Erythroblast (primary cell): ENCODE measurements around the gene IQCH.
"Not testable (repeated sequence)": the region's sequence is repeated elsewhere in the genome, so short reads cannot be mapped to it uniquely, and the experiment has no call there.

Experiments used
- DNase-seq, 2 experiments: peaks; one replicate each; lab custom pipeline; 2025; lab: John Stamatoyannopoulos, UW
- GATA1 ChIP-seq: IDR thresholded peaks from 2 replicates; pipeline ENCODE4 v1.6.1; 2011; ENCODE audit warnings: low read depth, mild to moderate bottlenecking, control low read depth, low read length, moderate library complexity
- POLR2A ChIP-seq: IDR thresholded peaks from 2 replicates; pipeline ENCODE4 v1.6.1; 2011; ENCODE audit warnings: mild to moderate bottlenecking, low read length

The IQCH gene

DNA sequence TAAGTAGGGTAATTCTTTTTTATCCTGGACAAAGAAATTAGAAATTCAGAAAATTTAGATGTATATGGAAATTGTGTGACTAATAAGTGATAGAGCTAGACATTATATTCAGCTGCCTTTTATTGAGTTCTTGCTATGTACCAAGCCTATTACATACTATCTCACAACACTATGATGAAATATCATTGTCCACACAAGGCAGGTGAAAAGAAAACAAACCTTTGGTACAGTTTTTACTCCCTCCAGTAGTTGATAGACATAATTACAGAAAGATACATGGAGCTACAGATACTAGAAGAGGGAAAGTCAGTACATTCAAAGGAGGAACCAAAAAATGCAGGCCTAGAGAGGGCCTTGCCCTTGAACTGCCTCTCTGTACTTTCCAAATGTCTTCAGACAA is 4.8 kb downstream of the IQCH start:
- TF ChIP-seq POLR2A, result no peak
- no peak for TF ChIP-seq GATA1
- no peak for DNase-seq

DNA sequence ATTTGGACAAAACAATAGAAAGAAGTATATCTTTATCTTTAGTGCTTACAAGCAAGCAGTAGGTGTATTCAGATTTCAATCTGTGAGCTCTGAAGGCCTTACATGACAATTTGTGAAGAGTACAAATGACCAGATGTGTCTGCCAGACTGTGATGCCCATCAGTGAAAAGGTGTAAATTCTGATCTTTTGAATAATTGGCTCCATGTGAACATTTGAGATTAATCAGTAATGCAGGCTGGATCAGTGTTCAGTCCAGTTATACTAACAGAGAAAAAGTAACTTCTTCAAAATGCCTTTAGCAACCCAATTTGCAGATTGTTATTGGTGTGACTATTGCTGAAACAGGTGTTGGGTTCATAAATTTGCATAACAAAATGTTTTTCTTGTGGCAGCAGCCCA is 5.2 kb downstream of the IQCH start:
- no peak for TF ChIP-seq GATA1
- TF ChIP-seq POLR2A, result no peak
- DNase-seq, result no peak

DNA sequence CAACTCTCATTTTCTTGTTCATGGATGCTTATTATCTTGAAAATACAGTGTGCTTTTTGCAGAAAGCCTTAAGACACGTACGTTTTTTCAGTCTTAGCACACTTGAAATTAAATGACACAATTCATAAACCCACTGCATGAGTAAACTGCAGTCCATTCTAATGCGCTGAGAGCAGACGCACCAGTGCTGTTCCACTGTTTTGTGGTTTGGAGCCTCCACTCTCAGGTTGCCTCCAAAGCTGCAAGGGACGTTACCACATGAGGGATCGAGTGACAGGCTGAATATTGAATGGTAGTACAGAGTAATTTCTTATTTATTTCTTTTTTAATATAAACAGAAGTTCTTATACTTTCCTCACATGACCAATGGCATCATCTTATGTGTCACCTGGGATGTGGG is 12.3 kb downstream of the IQCH start:
- TF ChIP-seq POLR2A (no peak), GATA1 (no peak)
- DNase-seq, result no peak

DNA sequence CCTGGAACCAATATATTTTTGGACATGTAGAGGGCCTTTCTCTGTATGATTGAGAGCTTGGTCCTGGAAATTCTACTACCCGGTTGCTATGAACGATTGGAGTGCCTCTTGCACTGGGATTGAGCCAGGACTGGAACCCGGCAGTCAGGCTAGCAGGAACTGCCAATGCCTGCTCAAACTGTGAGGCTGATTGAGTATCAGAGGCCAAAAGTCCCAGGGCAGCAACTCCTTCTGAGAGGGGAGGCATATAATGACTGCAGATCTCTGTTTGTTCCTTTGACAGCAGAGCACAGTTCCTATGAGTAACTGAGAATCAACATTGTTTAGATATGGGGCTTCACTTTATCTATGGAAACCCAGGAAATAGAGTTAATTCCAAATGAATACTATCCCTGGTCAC is 12.9 kb downstream of the IQCH start:
- no peak for DNase-seq
- TF ChIP-seq POLR2A (no peak), GATA1 (no peak)

DNA sequence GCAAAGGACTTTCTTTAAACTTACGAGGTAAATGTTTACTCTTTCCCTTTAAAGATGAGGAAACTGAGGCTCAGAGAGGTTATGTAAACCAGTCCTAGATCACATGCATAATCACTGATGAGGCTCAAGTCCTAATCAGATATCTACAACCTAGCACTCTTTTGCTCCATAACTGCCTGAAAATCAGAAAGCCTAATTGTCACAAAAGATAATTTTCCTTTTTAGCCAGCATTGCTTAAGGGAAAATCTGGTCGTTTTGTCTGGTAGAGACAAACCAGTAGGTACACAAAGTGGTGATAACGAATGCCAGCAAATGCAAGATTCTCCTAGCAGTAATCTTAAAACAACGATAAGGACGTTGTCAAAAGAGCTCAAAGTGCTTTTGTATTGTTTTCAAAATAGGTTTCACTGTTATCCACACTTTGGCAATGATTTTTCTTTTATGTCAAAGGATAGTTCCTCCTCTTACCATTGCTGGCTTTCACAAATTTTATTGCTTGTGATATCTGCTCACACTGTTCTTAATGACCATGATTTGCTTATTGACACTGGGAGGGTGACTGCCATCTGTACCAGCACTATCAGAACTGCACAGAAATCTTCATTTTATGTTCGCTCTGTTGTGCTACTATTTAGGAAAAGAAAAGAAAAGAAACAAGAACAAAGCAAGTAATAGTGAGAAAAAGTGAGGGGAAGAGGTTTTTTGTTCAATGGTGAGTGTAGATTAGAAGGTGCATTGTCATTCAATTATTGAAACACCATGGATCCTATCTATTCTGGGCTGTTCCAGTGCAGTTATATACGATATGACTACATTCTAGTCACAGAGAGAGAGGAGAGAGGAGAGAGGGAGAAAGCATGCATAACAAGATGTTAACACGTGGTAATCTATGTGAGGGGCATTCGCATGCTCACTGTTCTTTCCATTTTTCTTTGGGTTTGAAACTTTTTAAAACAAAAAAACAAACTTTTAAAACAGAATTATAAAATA is 13.7 kb downstream of the IQCH start:
- DNase-seq, result no peak
- TF ChIP-seq GATA1 (no peak), POLR2A (no peak)

DNA sequence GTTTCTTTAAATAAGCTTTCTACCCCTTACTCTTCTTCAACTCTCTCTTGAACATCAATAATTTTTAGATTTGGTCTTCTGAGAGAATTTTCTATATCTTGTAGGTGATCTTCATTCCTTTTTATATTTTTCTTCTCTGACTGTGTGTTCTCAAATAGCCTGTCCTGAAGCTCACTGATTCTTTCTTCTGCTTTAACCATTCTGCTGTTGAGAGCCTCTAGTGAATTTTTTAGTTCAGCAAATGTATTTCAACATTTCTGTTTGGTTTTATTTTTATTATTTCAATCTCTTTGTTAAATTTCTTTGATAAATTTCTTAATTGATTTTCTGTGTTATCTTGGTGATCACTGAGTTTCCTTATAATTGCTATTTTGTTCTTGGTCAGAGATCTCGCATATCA is 19.6 kb downstream of the IQCH start:
- no peak for DNase-seq
- TF ChIP-seq GATA1 (no peak), POLR2A (no peak)

DNA sequence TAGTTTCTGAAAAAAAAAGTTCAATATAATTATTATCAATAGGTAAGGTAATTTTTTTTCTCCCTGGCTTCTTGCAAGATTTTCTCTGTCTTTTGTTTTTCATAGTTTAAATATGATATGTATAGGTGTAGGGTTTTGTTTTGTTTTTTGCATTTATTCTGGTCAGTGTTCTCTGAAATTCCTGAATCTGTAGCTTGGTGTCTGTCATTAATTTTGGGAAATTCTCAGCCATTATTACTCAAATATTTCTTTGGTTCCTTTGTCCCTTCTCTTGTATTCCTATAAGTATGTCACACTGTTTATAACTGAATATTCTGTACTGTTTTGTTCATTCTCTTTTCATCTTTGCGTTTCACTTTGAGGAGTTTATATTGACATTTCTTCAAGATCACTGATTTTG is 22.1 kb downstream of the IQCH start:
- no peak for TF ChIP-seq POLR2A
- DNase-seq, result no peak

DNA sequence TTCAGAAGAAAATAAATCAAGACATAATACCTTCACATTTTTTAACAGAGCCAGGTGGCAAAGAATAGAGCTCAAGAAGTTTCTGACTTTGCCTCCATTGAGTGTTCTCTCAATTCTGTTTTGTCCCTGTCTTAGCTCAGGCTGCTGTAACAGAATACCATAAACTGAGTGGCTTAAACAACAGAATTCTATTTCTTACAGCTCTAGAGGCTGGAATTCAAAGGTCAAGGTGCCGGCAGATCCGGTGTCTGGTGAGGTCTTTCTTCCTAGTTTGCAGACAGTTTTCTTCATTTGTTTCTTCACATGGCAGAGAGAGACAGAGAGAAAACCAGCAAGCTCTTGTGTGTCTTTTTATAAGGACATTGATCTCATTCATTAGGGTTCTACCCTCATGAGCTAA is 25.6 kb downstream of the IQCH start:
- TF ChIP-seq GATA1 (no peak), POLR2A (no peak)
- DNase-seq, result no peak

DNA sequence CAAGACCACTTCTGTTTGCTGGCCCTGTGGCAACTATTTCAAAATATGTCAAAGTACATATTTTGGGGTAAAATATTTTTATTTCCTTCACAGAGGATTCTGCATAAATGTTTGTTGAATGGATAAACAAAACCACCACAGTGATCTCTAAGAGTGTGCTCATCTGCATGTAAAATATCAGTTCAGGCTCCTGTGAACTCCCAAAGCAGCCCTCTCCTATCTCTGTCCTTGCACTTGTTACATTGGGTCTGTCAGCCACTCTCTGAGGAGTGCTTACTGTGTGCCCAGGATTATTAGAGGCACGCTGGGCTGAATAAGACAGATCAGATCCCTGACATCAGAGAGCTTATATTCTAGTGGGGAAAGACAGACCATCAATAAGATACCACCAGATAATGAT is 27.1 kb downstream of the IQCH start:
- TF ChIP-seq POLR2A (no peak), GATA1 (no peak)
- DNase-seq, result no peak

DNA sequence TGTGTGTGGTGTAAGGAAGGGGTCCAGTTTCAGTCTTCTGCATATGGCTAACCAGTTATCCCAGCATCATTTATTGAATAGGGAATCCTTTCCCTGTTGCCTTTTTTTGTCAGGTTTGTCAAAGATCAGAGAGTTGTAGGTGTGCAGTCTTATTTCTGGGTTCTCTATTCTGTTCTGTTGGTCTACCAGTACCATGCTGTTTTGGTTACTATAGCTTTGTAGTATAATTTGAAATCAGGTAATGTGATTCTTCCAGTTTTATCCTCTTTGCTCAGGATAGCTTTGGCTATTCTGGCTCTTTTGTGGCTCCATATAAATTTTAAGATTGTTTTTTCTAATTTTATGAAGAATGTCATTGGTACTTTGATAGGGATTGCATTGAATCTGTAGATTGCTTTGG is 31.0 kb downstream of the IQCH start:
- not testable (repeated sequence) for DNase-seq

DNA sequence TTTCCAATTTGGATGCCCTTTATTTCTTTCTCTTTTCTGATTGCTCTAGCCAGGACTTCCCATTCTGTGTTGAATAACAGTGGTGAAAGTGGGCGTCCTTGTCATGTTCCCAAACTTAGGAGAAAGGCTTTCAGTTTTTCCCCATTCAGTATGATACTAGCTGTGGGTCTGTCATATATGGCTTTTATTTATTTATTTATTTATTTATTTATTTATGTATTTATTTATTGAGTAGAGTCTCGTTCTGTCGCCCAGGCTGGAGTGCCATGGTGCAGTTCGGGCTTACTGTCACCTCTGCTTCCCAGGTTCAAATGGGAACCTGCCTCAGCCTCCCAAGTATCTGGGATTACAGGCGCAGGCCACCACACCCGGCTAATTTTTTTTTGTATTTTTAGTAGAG is 31.8 kb downstream of the IQCH start:
- not testable (repeated sequence) for DNase-seq

DNA sequence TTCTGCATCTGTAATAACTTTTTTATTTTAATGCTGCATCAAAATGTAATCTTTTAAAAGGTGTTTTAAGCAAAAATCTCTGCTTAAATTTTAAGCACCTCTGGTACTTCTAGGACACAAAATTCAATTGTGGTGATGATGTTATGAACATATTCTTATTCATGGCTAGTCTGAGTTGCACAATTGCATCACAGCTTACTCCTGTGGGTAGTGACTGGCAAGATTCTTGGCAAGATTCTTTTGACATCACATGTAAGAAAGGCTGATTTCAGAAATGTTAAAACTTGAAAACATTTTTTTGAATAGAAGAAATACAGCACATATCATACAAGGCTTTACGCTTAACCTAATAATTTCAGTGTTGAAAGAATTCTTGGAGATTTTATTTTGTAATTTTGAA is 35.7 kb downstream of the IQCH start:
- DNase-seq, result no peak
- TF ChIP-seq POLR2A (no peak), GATA1 (no peak)

DNA sequence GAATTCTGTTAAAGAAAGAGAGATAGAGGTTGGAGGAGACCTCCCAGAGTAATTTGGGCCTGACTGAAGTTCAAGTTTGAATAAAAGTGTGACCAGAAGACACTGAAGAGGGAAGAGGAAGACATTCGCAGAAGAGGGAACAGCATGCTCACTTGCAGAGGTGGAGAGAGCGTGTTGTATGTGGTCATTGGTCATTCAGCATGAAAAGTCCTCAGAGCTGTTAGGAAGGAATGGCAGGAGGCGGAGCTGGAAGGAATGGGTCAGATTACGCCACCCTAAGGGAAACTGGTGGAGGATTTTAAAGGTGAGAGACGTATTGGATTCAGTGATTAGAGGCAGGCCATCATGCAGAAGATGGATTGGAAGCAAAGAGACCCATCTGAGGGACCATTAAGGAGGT is 41.6 kb downstream of the IQCH start:
- TF ChIP-seq POLR2A (no peak), GATA1 (no peak)
- no peak for DNase-seq

DNA sequence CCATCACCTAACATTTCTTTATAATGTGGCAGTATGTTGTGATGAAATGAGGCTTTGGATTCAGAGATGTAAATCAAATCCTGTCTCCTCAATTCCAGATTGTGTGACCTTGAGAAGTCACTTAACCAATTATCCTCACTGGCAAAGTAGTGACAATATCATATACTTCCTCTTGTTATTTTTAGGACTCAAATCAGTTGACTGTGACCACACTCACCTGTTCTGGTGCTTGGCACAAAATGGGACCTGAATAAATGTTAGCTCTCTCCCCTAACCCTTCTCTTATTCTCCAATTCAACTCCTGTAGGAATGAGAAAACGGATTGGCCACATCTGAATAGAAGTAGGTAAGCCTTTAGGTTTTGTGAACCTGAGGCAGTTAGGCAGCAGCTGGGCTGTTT is 42.1 kb downstream of the IQCH start:
- TF ChIP-seq GATA1 (no peak), POLR2A (no peak)
- DNase-seq, result no peak
